ENCODE data around the gene LALBA. TPM values are rescaled to one million over a fixed set of nuclear protein-coding genes. Genes with fewer than 3 reads are reported as not detected.

Gene LALBA
- total and polyA plus RNA-seq, 2 of the 13 experiments (the other 11 are each of a cell fraction or from before 2014, with no cell fraction given) = not detected

- ATAC-seq = no peak
- no peaks in the 10 kb centered on the region for H3K79me2 ChIP-seq (ENCODE audit: insufficient read depth, low read length)
Measured at GRCh38 chr12:48615681-48616080, 45.8 kb upstream of the LALBA start.

GRCh38 chr12:48613321-48613720 lies 43.5 kb upstream of the LALBA start:
- H3K9ac ChIP-seq (ENCODE audit: insufficient read depth, low read depth, low read length) = no peak overlapping the region
- no peak for ATAC-seq
- H3K27ac ChIP-seq (ENCODE audit: extremely low read length, insufficient read depth, low read length) = no peak overlapping the region
- no peaks in the 10 kb centered on the region for H3K36me3 ChIP-seq (replicated peaks in 1 of 2; ENCODE audit: control insufficient read depth in 1 of 2, insufficient read depth in 2 of 2, low read length in 2 of 2)
- WGBS (ENCODE audit: low lambda C conversion rate) = 0% methylated on average over 1 of the region's 1 CpG
- no peak overlapping the region for H3K4me3 ChIP-seq (replicated peaks in 1 of 3; ENCODE audit: insufficient read depth in 1 of 3, low read depth in 2 of 3, low read length in 3 of 3)
- H3K4me2 ChIP-seq (ENCODE audit: low read depth, low read length) = no peak overlapping the region
- in situ Hi-C loops (cut with HindIII; ENCODE audit: extremely low pct_ligation_motif_present, low pct_unique_long_range_greater_than_20kb) (no loop called here), intact Hi-C loops (cut with micrococcal nuclease; ENCODE audit: unreplicated experiment) (loop anchor here (10.0 kb wide), 1 partner anchor 429 kb away; the partner anchor contains the start of gene CCDC184)
- no TSS peak for BruUV-seq (replicated peaks)
- no peaks in the 10 kb centered on the region for H3K79me2 ChIP-seq (ENCODE audit: insufficient read depth, low read length)
- FAIRE-seq = no peak
- no peaks in the 10 kb centered on the region for H3K4me1 ChIP-seq (ENCODE audit: insufficient read depth, low read length)
- 0 out of 5 replicates have a peak, but pooled peaks cover 0 to 2% of the 10 kb centered on the region in 2 experiments for H3K27me3 ChIP-seq (ENCODE audit: control insufficient read depth in 1 of 2, insufficient read depth in 2 of 2, low read length in 2 of 2)
- H3K9me3 ChIP-seq (ENCODE audit: low read length) = peaks cover 7% of the 10 kb centered on the region
- no peak for DNase-seq (ENCODE audit: low spot score)
- no peaks in the 10 kb centered on the region; the same call in 1 of the 2 replicates for H4K20me1 ChIP-seq (ENCODE audit: insufficient read depth, low read length)
- CTCF ChIA-PET (ENCODE audit: low intra/inter-chr PET ratio, low total read pairs) = no interaction called here
- POLR2A ChIA-PET = no interaction called here
- no peak overlapping the region for H2AFZ ChIP-seq (ENCODE audit: low read length)
- TF ChIP-seq ZFP90 (CRISPR knock-in tag; IDR thresholded peaks at IDR 0.05; ENCODE audit: borderline replicate concordance) (no peak), BCLAF1 (IDR thresholded peaks at IDR 0.05) (no peak), SAP130 (CRISPR knock-in tag; IDR thresholded peaks at IDR 0.05; ENCODE audit: low read depth) (no peak), THAP11 (CRISPR knock-in tag; IDR thresholded peaks at IDR 0.05) (no peak), PLSCR1 (CRISPR knock-in tag; IDR thresholded peaks at IDR 0.05; ENCODE audit: borderline replicate concordance) (no peak), GLI4 (CRISPR knock-in tag; IDR thresholded peaks at IDR 0.05; ENCODE audit: borderline replicate concordance) (no peak), SSRP1 (CRISPR knock-in tag; IDR thresholded peaks at IDR 0.05) (no peak), RFXANK (CRISPR knock-in tag; IDR thresholded peaks at IDR 0.05) (no peak), ZNF709 (CRISPR knock-in tag; IDR thresholded peaks at IDR 0.05) (no peak), ZNF782 (CRISPR knock-in tag; IDR thresholded peaks at IDR 0.05; ENCODE audit: borderline replicate concordance) (no peak), YEATS2 (CRISPR knock-in tag; IDR thresholded peaks at IDR 0.05; ENCODE audit: borderline replicate concordance) (no peak)

More at GRCh38 chr12:48615681-48616080, 45.8 kb upstream of the LALBA start:
- Histone ChIP-seq H2AFZ (ENCODE audit: low read length) (no peak overlapping the region), H3K36me3 (replicated peaks in 1 of 2; ENCODE audit: control insufficient read depth in 1 of 2, insufficient read depth in 2 of 2, low read length in 2 of 2) (no peaks in the 10 kb centered on the region), H3K9me3 (ENCODE audit: low read length) (peaks cover 7% of the 10 kb centered on the region), H3K27ac (ENCODE audit: extremely low read length, insufficient read depth, low read length) (no peak overlapping the region), H3K4me3 (replicated peaks in 1 of 3; ENCODE audit: insufficient read depth in 1 of 3, low read depth in 2 of 3, low read length in 3 of 3) (no peak overlapping the region), H3K4me2 (ENCODE audit: low read depth, low read length) (no peak overlapping the region), H4K20me1 (ENCODE audit: insufficient read depth, low read length) (no peaks in the 10 kb centered on the region; the same call in 1 of the 2 replicates), H3K9ac (ENCODE audit: insufficient read depth, low read depth, low read length) (no peak overlapping the region), H3K4me1 (ENCODE audit: insufficient read depth, low read length) (no peaks in the 10 kb centered on the region), H3K27me3 (ENCODE audit: control insufficient read depth in 1 of 2, insufficient read depth in 2 of 2, low read length in 2 of 2) (0 out of 5 replicates have a peak, but pooled peaks cover 0 to 2% of the 10 kb centered on the region in 2 experiments)
- FAIRE-seq = no peak
- intact Hi-C loops (cut with micrococcal nuclease; ENCODE audit: unreplicated experiment) = loop anchor here (10.0 kb wide), 1 partner anchor 431 kb away; the partner anchor contains the start of gene CCDC184
- BruUV-seq (replicated peaks) = no TSS peak
- no peak for DNase-seq (ENCODE audit: low spot score)
- ChIA-PET POLR2A (no interaction called here), CTCF (ENCODE audit: low intra/inter-chr PET ratio, low total read pairs) (interaction anchor here (1.3 kb wide), 1 partner anchor 73 kb away, joined by 3 read pairs; no protein-coding TSS in a partner anchor)
- TF ChIP-seq ZBTB3 (CRISPR knock-in tag; IDR thresholded peaks at IDR 0.05; ENCODE audit: borderline replicate concordance, low read depth) = no peak
- no peak for TF ChIP-seq TRIM24 (CRISPR knock-in tag; IDR thresholded peaks at IDR 0.05)
- no peak for TF ChIP-seq GABPA (IDR thresholded peaks at IDR 0.05; ENCODE audit: low read depth, low read length)
- no peak for TF ChIP-seq GABPA (CRISPR knock-in tag; IDR thresholded peaks at IDR 0.05; ENCODE audit: low read depth)
- TF ChIP-seq RFX5 (IDR thresholded peaks at IDR 0.05; ENCODE audit: low read depth, low read length) = no peak
- no peak for TF ChIP-seq ZNF644 (CRISPR knock-in tag; IDR thresholded peaks at IDR 0.05; ENCODE audit: low read depth)
- no peak for TF ChIP-seq MBNL3 (CRISPR knock-in tag; conservative IDR thresholded peaks at IDR 0.05)
- no peak for TF ChIP-seq ZNF264 (CRISPR knock-in tag; IDR thresholded peaks at IDR 0.05)
- no peak for TF ChIP-seq TBL1XR1 (IDR thresholded peaks at IDR 0.05; ENCODE audit: borderline replicate concordance, low read length, partially characterized antibody)
- no peak for TF ChIP-seq CENPBD1 (CRISPR knock-in tag; IDR thresholded peaks at IDR 0.05; ENCODE audit: borderline replicate concordance, low read depth)
- 5% methylated on average over 4 of the region's 4 CpGs for WGBS (ENCODE audit: low lambda C conversion rate)
- in situ Hi-C loops (cut with HindIII; ENCODE audit: extremely low pct_ligation_motif_present, low pct_unique_long_range_greater_than_20kb) = loop anchor here (5.0 kb wide), 1 partner anchor 73 kb away; no protein-coding TSS in a partner anchor

All from HepG2 (cell line).